Cardiac fibroblast (primary cell): Measurements from ENCODE around the gene ATF7IP2.
A peak's percentile ranks its signal among the peaks of the same experiment; 100 is the strongest.
"Not testable (repeated sequence)": the region's sequence is repeated elsewhere in the genome, so short reads cannot be mapped to it uniquely, and the experiment has no call there.

Experiments
- DNase-seq, 2 donors: peaks; one replicate each; pipeline versions ENCODE4 v3.0.0 to v3.0.0-alpha.2; 2010; ENCODE audit warnings: low read depth in 2 of 2
- H3K4me3 ChIP-seq, 2 donors: replicated peaks in 1 of 2; 1 replicate in 1 of 2; 2 replicates in 1 of 2; pipeline ENCODE4 v1.5.1; 2011; ENCODE audit warnings: low read depth in 2 of 2, low read length in 2 of 2, mild to moderate bottlenecking in 2 of 2, moderate library complexity in 1 of 2
- CTCF ChIP-seq: IDR thresholded peaks from one replicate; pipeline ENCODE4 v1.5.1; 2011; ENCODE audit warnings: low read depth, mild to moderate bottlenecking, low read length, inconsistent platforms

The ATF7IP2 gene, protein sequence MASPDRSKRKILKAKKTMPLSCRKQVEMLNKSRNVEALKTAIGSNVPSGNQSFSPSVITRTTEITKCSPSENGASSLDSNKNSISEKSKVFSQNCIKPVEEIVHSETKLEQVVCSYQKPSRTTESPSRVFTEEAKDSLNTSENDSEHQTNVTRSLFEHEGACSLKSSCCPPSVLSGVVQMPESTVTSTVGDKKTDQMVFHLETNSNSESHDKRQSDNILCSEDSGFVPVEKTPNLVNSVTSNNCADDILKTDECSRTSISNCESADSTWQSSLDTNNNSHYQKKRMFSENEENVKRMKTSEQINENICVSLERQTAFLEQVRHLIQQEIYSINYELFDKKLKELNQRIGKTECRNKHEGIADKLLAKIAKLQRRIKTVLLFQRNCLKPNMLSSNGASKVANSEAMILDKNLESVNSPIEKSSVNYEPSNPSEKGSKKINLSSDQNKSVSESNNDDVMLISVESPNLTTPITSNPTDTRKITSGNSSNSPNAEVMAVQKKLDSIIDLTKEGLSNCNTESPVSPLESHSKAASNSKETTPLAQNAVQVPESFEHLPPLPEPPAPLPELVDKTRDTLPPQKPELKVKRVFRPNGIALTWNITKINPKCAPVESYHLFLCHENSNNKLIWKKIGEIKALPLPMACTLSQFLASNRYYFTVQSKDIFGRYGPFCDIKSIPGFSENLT

DNA sequence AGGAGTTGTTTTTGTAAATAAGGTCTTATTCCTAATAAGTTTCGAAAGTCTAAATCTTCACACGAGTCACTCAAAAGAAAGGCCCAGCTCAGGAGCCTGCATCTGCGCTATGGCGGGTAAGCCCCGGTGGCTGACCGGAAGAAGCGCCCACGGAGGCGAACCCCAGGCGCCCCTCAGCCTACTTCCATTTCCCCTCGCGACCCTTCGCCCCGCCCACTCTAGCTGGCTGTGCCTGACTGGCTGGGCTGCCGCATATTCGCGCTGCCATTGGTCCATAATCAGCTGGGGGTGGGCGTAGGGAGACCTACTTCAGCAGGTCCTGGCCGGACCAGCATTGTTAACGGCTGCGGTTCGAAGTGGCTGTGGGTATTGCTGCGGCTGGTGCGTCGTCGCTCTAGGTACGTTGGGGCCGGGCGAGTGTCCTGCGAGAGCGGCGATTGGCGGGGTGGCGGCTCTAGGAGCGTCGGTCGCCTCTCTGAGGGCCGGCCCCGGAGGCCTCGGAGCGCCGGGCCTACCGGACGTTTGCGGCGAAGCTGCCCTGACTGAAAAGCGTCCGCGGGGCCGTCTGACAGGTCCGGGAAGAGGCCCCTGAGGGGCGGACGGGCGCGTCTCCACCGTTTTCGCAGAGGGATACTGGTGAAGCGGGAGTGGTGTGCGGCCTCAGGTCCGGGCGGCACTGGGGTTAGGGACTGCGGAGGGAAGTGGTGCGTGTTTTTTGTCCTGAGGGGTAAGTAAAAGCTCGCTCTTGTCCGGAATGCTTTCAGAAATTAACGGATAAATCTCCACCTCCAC is at the start of gene ATF7IP2:
Gene ATF7IP2 (plus strand): TSS at position 337 of the 792 bp plus-strand sequence. CDS start 44,560 bp downstream, outside the sequence.
- TF ChIP-seq CTCF = no peak
- H3K4me3 ChIP-seq = peak within 1 kb of the TSS; percentile 60 to 66
- peak; percentile 79 to 90 for DNase-seq

GRCh38 chr16:10338426-10338825 is 47.4 kb upstream of the ATF7IP2 start:
- TF ChIP-seq CTCF = no peak
- DNase-seq = no peak
- no peak overlapping the region for H3K4me3 ChIP-seq

- TF ChIP-seq CTCF = no peak
- DNase-seq = no peak
Observed at GRCh38 chr16:10339777-10340732, 45.8 kb upstream of the ATF7IP2 start.

GRCh38 chr16:10343124-10343760 is 42.6 kb upstream of the ATF7IP2 start:
- H3K4me3 ChIP-seq = no peak overlapping the region

More at GRCh38 chr16:10339777-10340732, 45.8 kb upstream of the ATF7IP2 start:
- no peak overlapping the region for H3K4me3 ChIP-seq

GRCh38 chr16:10344699-10345098 is 41.2 kb upstream of the ATF7IP2 start:
- DNase-seq, H3K4me3 ChIP-seq: not testable (repeated sequence)

More at GRCh38 chr16:10343124-10343760, 42.6 kb upstream of the ATF7IP2 start:
- no peak for DNase-seq
- TF ChIP-seq CTCF = no peak

DNA sequence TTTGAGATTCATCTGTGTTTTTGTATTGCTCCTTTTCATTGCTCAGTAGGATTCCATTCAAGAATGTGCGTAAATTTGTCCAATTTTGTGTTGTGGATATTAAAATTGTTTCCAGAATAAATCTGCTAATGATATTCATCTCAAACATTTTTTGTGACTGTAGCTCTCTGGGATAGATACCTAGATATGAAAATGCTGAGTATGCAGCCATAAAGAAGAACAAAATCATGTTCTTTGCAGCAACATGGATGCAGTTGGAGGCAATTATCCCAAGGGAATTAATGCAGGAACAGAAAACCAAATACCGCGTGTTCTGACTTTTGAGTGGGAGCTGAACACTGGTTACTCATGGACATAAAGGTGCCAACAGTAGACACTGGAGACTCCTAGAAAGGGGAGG is 40.2 kb upstream of the ATF7IP2 start:
- TF ChIP-seq CTCF = no peak
- no peak for DNase-seq
- H3K4me3 ChIP-seq = no peak overlapping the region
